ENCODE measurements around the gene PDE4D.
A peak's percentile ranks its signal among the peaks of the same experiment; 100 is the strongest.

The PDE4D gene

DNA sequence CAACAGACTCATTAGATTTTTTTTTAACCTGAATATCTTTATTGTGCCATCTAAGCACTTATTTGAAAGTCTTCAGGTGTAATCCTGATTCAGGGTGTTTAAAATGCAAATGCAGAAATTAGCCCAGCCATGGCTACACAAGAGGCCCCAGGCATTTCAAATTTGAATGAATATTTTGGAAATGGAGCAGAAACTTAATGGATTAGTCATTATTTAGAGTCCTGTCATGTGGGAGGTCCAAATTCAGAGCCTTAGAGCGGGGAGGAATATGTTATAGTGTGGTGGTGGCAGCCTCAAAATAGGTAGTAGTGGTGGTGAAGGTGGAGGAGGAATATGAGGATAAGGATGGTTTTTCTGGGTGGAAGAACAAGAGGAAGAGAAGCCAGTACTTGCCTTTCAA is 743.7 kb downstream of the PDE4D start:
- Histone ChIP-seq H3K27ac (ENCODE audit: low read length) (no peak overlapping the region), H3K9ac (ENCODE audit: low read length) (no peak overlapping the region), H3K27me3 (replicated peaks; ENCODE audit: insufficient read depth, low read length) (no peaks in the 10 kb centered on the region), H3K79me2 (ENCODE audit: low read length) (no peaks in the 10 kb centered on the region), H3K4me3 (ENCODE audit: low read length) (no peak overlapping the region), H3F3A (ENCODE audit: insufficient read depth, low read length) (peaks cover 13% of the 10 kb centered on the region), H3K9me3 (replicated peaks; ENCODE audit: insufficient read depth, low read length) (no peaks in the 10 kb centered on the region), H2AFZ (ENCODE audit: low read length) (no peak overlapping the region), H3K4me2 (ENCODE audit: low read depth, low read length) (no peak overlapping the region), H3K4me1 (ENCODE audit: low read length) (peaks cover 39% of the 10 kb centered on the region), H3K36me3 (replicated peaks; ENCODE audit: insufficient read depth, low read length) (no peaks in the 10 kb centered on the region), H3K9me2 (replicated peaks; ENCODE audit: insufficient read depth, low read length) (no peaks in the 10 kb centered on the region), H4K20me1 (ENCODE audit: insufficient read depth, low read length) (no peaks in the 10 kb centered on the region)
- no peak for DNase-seq
- TF ChIP-seq, protein P1, sequence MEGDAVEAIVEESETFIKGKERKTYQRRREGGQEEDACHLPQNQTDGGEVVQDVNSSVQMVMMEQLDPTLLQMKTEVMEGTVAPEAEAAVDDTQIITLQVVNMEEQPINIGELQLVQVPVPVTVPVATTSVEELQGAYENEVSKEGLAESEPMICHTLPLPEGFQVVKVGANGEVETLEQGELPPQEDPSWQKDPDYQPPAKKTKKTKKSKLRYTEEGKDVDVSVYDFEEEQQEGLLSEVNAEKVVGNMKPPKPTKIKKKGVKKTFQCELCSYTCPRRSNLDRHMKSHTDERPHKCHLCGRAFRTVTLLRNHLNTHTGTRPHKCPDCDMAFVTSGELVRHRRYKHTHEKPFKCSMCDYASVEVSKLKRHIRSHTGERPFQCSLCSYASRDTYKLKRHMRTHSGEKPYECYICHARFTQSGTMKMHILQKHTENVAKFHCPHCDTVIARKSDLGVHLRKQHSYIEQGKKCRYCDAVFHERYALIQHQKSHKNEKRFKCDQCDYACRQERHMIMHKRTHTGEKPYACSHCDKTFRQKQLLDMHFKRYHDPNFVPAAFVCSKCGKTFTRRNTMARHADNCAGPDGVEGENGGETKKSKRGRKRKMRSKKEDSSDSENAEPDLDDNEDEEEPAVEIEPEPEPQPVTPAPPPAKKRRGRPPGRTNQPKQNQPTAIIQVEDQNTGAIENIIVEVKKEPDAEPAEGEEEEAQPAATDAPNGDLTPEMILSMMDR (IDR thresholded peaks at IDR 0.05; ENCODE audit: low read length) = no peak
- TF ChIP-seq EZH2phosphoT487 (IDR thresholded peaks at IDR 0.05; ENCODE audit: low read length) (no peak), EZH2 (optimal IDR thresholded peaks at IDR 0.05; ENCODE audit: low read depth, low read length) (no peak)

DNA sequence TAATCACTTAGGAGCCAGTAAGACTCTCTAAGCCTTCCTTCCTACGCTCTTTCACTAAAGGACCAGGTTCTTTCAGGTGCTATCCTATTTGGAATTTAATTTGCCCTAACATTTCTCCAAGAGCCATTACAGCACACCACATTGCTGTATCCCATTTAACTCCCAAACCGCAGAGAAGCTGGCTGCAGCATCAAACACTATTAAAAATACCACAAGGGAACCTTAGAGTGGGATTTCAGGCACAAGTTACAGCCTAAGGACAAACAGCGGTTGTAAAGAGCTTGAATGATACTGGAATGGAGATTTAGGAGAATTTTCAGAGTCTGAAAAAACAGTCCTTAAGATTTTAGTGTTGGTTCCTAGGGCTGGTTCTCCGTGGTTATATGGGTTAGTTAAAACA is 744.3 kb downstream of the PDE4D start:
- no peak overlapping the region for H3K4me3 ChIP-seq (ENCODE audit: low read length)
- no peak overlapping the region for H3K4me2 ChIP-seq (ENCODE audit: low read depth, low read length)
- H3K9ac ChIP-seq (ENCODE audit: low read length) = no peak overlapping the region
- H3F3A ChIP-seq (ENCODE audit: insufficient read depth, low read length) = peaks cover 13% of the 10 kb centered on the region
- TF ChIP-seq EZH2phosphoT487 (IDR thresholded peaks at IDR 0.05; ENCODE audit: low read length) = no peak
- DNase-seq = no peak
- H3K27me3 ChIP-seq (replicated peaks; ENCODE audit: insufficient read depth, low read length) = no peaks in the 10 kb centered on the region
- no peaks in the 10 kb centered on the region for H3K9me2 ChIP-seq (replicated peaks; ENCODE audit: insufficient read depth, low read length)
- H3K27ac ChIP-seq (ENCODE audit: low read length) = no peak overlapping the region
- H3K9me3 ChIP-seq (replicated peaks; ENCODE audit: insufficient read depth, low read length) = no peaks in the 10 kb centered on the region
- H4K20me1 ChIP-seq (ENCODE audit: insufficient read depth, low read length) = no peaks in the 10 kb centered on the region
- no peak overlapping the region for H2AFZ ChIP-seq (ENCODE audit: low read length)
- H3K4me1 ChIP-seq (ENCODE audit: low read length) = peaks cover 42% of the 10 kb centered on the region
- no peaks in the 10 kb centered on the region for H3K79me2 ChIP-seq (ENCODE audit: low read length)
- H3K36me3 ChIP-seq (replicated peaks; ENCODE audit: insufficient read depth, low read length) = no peaks in the 10 kb centered on the region

- H3K4me3 ChIP-seq (ENCODE audit: low read length) = no peak overlapping the region
- peaks cover 34% of the 10 kb centered on the region for H3K4me1 ChIP-seq (ENCODE audit: low read length)
- DNase-seq = no peak
- H4K20me1 ChIP-seq (ENCODE audit: insufficient read depth, low read length) = no peaks in the 10 kb centered on the region
- H3K9me2 ChIP-seq (replicated peaks; ENCODE audit: insufficient read depth, low read length) = no peaks in the 10 kb centered on the region
- no peaks in the 10 kb centered on the region for H3K79me2 ChIP-seq (ENCODE audit: low read length)
- no peak overlapping the region for H3K9ac ChIP-seq (ENCODE audit: low read length)
- H2AFZ ChIP-seq (ENCODE audit: low read length) = no peak overlapping the region
- H3F3A ChIP-seq (ENCODE audit: insufficient read depth, low read length) = no peaks in the 10 kb centered on the region
- TF ChIP-seq EZH2phosphoT487 (IDR thresholded peaks at IDR 0.05; ENCODE audit: low read length) (no peak), EZH2 (optimal IDR thresholded peaks at IDR 0.05; ENCODE audit: low read depth, low read length) (no peak)
- TF ChIP-seq, protein P1 (IDR thresholded peaks at IDR 0.05; ENCODE audit: low read length) = no peak
- H3K27me3 ChIP-seq (replicated peaks; ENCODE audit: insufficient read depth, low read length) = no peaks in the 10 kb centered on the region
- no peak overlapping the region for H3K27ac ChIP-seq (ENCODE audit: low read length)
- H3K4me2 ChIP-seq (ENCODE audit: low read depth, low read length) = no peak overlapping the region
- H3K9me3 ChIP-seq (replicated peaks; ENCODE audit: insufficient read depth, low read length) = no peaks in the 10 kb centered on the region
- H3K36me3 ChIP-seq (replicated peaks; ENCODE audit: insufficient read depth, low read length) = no peaks in the 10 kb centered on the region
These were observed 746.8 kb downstream of the PDE4D start for GRCh38 chr5:59146729-59147128.

DNA sequence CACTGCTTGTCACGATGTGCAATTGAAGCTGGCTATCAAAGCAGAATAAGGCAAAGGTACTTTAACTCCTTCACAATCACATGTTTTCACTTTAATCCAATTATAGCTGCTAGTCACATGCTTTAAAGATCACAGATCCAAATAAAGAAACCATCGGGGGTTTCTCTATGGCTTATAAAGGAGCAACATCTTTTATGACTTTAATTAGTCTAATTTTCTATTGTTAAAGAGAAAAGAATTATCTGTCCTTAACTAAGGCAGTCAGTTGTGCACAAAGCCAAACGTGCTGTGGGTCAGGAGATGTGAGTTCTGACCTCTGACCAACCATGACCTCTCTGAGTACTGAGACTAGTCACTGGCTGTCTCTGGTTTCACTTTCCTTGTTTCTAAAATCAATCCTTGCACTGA is 749.6 kb downstream of the PDE4D start:
- H3K36me3 ChIP-seq (replicated peaks; ENCODE audit: insufficient read depth, low read length) = no peaks in the 10 kb centered on the region
- TF ChIP-seq EZH2phosphoT487 (IDR thresholded peaks at IDR 0.05; ENCODE audit: low read length) (no peak), EZH2 (optimal IDR thresholded peaks at IDR 0.05; ENCODE audit: low read depth, low read length) (no peak)
- TF ChIP-seq, protein P1 (IDR thresholded peaks at IDR 0.05; ENCODE audit: low read length) = no peak
- H3K4me3 ChIP-seq (ENCODE audit: low read length) = no peak overlapping the region
- peaks cover 34% of the 10 kb centered on the region for H3K4me1 ChIP-seq (ENCODE audit: low read length)
- H3K9me3 ChIP-seq (replicated peaks; ENCODE audit: insufficient read depth, low read length) = no peaks in the 10 kb centered on the region
- H3F3A ChIP-seq (ENCODE audit: insufficient read depth, low read length) = no peaks in the 10 kb centered on the region
- no peak overlapping the region for H2AFZ ChIP-seq (ENCODE audit: low read length)
- H3K79me2 ChIP-seq (ENCODE audit: low read length) = no peaks in the 10 kb centered on the region
- H3K9me2 ChIP-seq (replicated peaks; ENCODE audit: insufficient read depth, low read length) = no peaks in the 10 kb centered on the region
- no peak overlapping the region for H3K27ac ChIP-seq (ENCODE audit: low read length)
- H3K4me2 ChIP-seq (ENCODE audit: low read depth, low read length) = peak overlapping the region; percentile 58
- no peak overlapping the region for H3K9ac ChIP-seq (ENCODE audit: low read length)
- DNase-seq = peak; percentile 56
- H4K20me1 ChIP-seq (ENCODE audit: insufficient read depth, low read length) = no peaks in the 10 kb centered on the region
- no peaks in the 10 kb centered on the region for H3K27me3 ChIP-seq (replicated peaks; ENCODE audit: insufficient read depth, low read length)

Measured in MM.1S (cell line).